A172 (cell line): Measurements from ENCODE around the gene OR51E2. TPM values are rescaled to one million over a fixed set of nuclear protein-coding genes. Genes with fewer than 3 reads are reported as not detected.
A peak's percentile ranks its signal among the peaks of the same experiment; 100 is the strongest.

ENCODE experiments used
- DNase-seq: peaks from one replicate; pipeline ENCODE4 v3.0.0-alpha.2; 2015; ENCODE audit warnings: low spot score
- total RNA-seq: library from RNA; depleted of rRNA; stranded (reverse); fragments of >200 nt; shearing (Covaris generic); gene quantifications from 2 replicates; pipeline ENCODE4 v1.2.3, GENCODE V29; 2014; rRNA removed

OR51E2 gene
- total RNA-seq, 1 experiment from 2014 or later, result not detected

DNA sequence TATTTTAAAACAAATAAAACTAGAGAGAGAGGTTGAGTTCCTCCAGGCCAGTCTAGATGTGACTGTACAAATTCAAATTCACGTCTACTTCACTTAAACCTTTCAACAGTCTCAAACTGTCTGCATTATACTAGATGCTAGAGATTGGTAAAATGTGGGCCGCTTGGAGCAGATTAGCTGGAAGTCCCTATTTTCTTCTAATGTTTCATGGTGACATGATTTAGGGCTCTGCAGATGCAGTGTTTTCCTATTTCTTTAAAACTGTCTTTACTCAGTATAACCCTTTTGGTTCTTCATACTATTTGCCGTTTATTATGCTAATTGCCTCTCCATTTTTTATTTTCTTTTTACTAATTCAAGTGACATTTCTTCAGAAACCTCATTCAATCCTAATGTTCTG, 33.5 kb downstream of the OR51E2 start:
- DNase-seq, result no peak

DNA sequence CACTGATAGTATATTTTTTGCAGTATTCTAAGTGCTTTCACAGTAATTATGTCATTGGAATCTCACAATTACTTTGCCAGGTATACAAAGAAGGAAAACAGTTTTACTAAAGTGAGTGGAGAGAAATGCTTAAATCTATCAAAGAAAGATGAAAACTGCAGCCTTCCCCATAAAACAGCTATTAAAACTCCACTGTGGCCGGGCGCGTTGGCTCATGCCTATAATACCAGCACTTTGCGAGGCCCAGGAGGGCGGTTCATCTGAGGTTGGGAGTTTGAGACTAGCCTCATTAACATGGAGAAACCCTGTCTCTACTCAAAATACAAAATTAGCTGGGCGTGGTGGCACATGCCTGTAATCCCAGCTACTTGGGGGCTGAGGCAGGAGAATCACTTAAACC, 34.8 kb downstream of the OR51E2 start:
- no peak for DNase-seq

DNA sequence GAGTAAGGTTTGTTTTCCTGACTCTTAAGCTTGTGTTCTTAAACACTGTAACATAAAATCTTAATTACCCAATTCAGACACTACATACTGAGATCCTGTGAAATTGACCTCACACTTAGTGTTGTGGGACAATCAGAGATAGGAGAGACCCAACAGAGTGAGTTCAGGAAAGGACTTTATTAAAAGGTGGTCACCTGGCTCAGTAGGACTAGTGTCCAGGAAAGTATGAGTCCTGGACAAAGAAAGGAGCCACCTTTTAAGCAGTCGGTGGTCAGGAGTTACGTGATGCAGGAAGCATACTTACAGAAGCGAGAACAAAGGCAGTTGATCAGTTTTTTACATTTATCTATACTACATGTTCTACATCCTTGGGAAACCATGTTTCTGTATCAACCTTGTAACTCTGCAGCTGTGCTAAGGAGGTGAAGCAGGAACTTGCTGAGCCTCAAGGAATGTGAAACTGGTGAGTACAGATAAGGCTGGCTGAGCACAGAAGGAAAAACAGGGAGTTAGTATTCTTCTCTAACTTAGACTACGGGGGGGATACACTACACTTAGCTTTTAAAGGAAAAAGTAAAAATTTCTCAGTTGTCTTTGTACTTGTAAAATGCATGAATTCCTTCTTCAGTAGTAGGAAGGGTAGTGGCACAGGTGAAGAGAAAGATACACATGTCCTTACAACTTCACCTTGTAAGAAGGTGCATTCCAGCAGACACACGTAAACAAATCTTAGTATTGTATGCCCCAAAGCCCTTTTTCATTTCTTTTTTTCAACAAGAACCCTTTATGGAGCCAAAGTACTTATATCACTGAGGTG, 38.8 kb downstream of the OR51E2 start:
- DNase-seq, result no peak

DNA sequence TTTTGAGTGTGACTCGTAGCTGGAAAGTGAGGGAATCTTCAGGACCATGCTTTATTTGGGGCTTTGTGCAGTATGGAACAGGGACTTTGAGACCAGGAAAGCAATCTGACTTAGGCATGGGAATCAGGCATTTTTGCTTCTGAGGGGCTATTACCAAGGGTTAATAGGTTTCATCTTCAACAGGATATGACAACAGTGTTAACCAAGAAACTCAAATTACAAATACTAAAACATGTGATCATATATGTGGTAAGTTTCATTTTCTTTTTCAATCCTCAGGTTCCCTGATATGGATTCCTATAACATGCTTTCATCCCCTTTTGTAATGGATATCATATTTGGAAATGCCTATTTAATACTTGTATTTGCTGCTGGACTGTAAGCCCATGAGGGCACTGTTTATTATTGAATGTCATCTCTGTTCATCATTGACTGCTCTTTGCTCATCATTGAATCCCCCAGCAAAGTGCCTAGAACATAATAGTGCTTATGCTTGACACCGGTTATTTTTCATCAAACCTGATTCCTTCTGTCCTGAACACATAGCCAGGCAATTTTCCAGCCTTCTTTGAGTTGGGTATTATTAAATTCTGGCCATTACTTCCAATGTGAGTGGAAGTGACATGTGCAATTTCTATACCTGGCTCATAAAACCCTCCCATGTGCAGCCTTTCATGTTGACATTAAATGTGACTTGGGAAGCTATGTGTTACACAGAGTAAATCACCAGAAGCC, 42.9 kb downstream of the OR51E2 start:
- no peak for DNase-seq

DNA sequence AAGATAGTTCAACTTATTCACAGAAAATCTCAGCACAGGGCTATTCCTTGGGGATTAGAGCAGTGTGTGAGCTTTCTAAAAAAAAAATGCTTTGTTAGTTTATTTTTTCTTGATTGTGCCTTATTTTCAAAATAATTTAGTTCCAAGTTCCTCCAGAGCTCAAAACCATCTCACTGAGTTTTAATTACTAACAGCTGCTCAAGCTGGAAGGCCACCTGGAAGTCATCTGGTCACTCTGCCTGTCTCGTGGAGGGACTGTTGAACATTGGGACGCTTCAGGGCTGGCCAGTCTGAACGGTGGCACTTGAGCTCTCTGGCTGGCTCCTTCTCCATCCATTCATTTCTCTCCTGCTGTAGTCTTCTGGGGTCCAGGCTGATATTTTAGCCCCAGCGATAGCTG, 49.9 kb downstream of the OR51E2 start:
- no peak for DNase-seq

DNA sequence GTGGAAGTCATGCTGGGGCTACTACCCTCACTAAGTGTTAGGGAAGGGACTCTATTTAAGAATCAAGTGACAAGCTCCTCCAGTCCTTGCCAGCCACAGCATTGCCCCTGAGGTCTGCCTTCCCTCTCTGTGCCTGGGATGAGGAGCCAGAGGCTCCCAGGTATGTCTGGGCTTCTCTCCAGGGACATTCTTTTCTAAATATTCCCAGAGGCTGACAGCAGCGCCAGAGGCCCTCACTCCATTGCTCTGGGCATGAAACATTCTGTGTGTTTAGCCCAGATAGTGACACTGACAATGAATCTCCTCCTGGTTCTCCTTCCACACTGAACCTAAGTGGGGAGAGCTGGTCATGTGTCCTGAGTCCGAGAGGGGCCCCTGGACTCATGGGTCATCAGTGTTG, 51.7 kb downstream of the OR51E2 start:
- DNase-seq, result no peak

DNA sequence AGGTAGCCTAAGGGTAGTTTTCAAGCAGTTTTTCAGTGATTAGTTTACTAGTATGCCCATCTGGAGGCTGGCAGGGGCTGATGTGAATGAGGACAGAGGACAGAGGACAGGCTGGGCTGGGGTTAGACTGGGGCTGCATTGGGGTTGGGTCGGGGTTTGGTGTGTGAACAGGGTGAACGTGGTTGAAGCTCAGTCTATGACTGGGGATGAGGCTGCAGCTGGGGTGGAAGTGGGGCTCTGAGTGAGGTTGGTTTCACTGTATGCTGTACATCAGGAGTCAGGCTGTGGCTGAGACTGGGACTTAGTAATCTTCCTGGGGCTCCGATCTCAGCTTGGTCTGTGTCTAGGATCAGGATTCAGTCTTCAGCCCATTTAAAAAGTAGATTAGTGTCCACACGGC, 53.4 kb downstream of the OR51E2 start:
- DNase-seq, result no peak

DNA sequence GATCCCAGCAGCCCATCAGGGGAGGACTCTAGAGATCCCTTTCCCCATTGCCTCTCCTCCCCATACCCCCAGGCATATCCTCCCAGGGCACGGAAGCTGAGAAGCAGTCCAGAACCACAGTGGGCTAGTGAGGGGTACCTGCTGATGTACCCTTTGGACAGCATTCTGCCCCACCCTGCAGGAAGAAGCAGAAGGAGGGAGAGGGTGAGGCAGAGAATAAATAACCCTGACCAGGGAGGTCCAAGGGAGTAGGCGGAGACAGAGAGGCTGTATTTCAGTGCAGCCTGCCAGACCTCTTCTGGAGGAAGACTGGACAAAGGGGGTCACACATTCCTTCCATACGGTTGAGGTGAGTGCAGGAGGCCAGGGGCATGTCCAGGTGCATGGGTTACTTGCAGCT, 54.0 kb downstream of the OR51E2 start, which contains the start of gene OR51E1:
TSS of gene OR51E1 (plus strand) at position 301 of the 400 bp plus-strand sequence. CDS start 8,545 bp downstream, outside the sequence.
- no peak for DNase-seq

DNA sequence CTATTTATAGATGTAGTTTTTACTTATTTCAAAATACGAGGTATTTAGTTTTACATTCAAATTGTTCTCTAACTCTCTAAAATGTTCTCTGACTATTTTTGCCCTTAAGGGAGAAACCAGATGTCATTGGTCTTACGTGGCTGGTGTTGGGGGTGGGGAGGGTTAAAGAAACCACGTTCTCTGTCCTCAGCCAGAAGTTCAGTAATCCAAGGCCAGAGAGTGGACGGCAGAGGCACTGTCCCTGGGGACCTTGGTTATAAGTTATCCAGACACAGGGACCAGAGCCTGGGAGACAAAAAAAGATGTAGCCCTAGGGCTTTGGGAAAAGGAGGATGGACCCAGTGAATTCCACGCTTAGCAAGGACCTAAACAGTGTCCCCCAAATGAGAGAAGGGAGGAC, 54.6 kb downstream of the OR51E2 start:
- DNase-seq, result no peak

DNA sequence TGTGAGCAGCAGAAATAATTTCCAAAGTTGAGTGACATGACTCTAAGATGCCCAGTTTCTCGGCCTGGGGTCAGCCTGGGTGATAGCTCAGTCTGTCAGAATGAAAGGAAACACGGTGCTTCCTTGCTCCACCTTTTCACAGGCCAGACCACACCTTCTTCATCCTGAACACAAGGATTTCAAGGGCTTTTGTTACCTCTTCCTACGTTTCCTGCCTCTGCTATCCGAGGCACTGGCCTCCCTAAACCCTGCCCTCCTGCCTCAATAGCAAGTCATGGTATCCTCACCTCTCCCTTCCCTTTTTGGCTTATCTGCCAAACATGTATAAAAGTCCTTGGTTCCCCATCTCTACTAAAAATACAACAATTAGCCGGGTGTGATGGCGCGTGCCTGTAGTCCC, 55.6 kb downstream of the OR51E2 start:
- DNase-seq, result no peak

DNA sequence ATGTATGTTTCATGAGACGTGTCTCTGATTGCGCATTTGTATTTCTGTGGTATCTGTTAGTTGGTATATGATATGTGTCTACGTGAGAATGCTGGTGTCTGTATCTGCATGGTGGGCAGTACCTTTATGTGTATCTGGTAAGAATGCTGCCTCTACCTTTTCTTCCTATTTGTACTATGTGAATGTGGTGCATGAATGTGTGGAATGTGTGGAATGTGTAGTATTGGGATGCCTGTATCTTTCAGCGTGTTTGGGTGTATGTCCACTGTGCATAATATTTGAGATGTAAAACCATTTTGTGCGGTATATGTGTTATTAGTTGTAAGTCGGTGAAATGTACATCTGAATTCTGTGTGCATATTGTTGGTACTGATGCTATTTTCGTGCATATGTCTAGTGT, 56.2 kb downstream of the OR51E2 start:
- DNase-seq, result no peak

DNA sequence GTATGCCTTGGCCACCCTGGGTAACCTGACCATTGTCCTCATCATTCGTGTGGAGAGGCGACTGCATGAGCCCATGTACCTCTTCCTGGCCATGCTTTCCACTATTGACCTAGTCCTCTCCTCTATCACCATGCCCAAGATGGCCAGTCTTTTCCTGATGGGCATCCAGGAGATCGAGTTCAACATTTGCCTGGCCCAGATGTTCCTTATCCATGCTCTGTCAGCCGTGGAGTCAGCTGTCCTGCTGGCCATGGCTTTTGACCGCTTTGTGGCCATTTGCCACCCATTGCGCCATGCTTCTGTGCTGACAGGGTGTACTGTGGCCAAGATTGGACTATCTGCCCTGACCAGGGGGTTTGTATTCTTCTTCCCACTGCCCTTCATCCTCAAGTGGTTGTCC, 57.7 kb downstream of the OR51E2 start:
- DNase-seq, result no peak

DNA sequence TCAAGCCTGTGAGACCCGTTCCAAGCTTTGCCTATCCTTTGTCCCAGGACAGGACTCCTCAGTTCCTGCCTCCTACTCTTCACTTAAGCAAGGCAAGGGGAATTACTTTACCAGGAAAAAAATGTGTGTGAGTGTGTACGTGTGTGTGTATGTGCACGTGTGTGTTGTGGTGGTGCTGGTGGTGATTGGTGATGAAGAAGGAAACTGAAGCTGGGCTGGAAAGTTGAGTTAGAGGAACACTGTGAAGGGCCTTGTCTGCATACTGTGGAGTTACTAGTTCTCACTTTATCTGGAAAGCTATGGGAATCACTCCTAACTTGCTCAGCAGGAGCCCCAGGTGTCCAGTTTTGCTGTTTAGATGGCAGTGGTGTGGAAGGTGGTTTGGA, 60.0 kb downstream of the OR51E2 start:
- no peak for DNase-seq

DNA sequence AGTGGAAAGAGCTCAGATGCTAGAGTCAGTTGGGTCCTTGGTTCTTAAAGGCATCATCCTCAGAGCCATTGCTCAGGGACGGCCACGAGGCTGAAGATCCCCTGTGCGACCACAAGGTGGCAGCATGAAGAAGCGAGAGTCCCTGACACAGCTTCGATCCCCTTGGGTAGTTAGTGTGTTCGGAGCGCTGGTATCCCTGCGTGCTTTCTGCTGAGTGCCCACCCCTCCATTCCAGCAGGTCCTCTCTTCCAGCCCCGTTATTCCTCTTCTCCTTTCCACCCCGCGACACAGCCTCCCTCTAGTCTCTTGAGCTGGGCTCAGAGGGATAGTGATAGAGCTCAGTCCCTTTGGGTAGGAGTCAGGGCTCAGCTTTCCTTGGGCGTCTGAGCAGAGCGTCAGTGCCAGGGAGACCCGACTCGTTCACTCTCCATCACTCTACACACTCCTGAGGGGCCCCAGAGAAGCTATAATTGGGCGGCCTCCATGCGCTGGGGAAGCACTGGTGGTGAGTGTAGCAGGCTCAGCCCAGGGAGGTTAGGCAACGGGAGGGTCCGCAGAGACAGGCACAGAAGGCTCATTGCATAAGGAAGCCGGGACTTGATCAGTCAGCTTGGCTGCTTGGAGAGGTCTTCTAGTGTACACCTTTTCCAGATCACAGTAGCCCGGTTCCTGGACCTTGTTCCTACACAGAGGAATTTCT, 60.5 kb downstream of the OR51E2 start, which contains the start of gene OR51D1:
TSS of gene OR51D1 (plus strand) at position 516 of the 700 bp plus-strand sequence. CDS start 2,314 bp downstream, outside the sequence.
- peak; percentile 57 for DNase-seq

DNA sequence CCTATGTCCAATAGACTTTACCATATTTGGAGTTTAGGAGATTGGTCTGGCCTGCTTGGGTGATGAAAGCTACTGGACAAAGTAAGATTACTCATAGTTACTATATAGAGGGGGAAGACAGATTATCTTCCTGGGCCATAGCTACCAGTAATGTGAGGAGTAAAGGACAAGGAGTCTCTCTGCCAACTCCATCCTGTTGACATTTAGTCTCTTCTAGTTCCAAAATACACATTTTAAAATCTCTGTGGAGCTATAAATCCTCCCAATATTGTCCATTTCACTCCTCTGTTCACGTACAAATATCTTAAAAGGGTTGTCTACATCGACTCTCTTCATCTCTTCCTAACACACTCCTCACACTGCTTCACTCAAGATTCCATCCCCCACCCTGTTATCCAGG, 61.5 kb downstream of the OR51E2 start:
- no peak for DNase-seq

Other genes starting within 250 kb of the OR51E2 start
- gene OR52K2, start 248.6 kb downstream of the OR51E2 start, total RNA-seq, result not detected in 2 replicates
- gene OR52K1, start 215.2 kb downstream of the OR51E2 start, total RNA-seq, result not detected in 2 replicates
- not detected in 2 replicates for gene OR52M1, start 152.7 kb downstream of the OR51E2 start, total RNA-seq
- not detected in 2 replicates for gene OR52I2, start 116.1 kb downstream of the OR51E2 start, total RNA-seq
- gene OR52I1, start 103.8 kb downstream of the OR51E2 start, total RNA-seq, result not detected in 2 replicates
- gene TRIM68, start 89.6 kb downstream of the OR51E2 start, total RNA-seq, result 10.3 and 10.8 TPM in 2 replicates
- not detected in 2 replicates for gene OR51D1, start 60.4 kb downstream of the OR51E2 start, total RNA-seq
- gene OR51E1, start 53.9 kb downstream of the OR51E2 start, total RNA-seq, result not detected in 2 replicates
- gene MMP26, start 6.9 kb upstream of the OR51E2 start, total RNA-seq, result not detected in 2 replicates
- gene OR51F1, start 72.1 kb upstream of the OR51E2 start, total RNA-seq, result not detected in 2 replicates
- gene OR52R1, start 106.5 kb upstream of the OR51E2 start, total RNA-seq, result not detected in 2 replicates
- not detected in 2 replicates for gene OR51F2, start 123.5 kb upstream of the OR51E2 start, total RNA-seq
- not detected in 2 replicates for gene OR51S1, start 151.4 kb upstream of the OR51E2 start, total RNA-seq
- not detected in 2 replicates for gene OR51T1, start 184.0 kb upstream of the OR51E2 start, total RNA-seq
- gene OR51A7, start 205.9 kb upstream of the OR51E2 start, total RNA-seq, result not detected in 2 replicates
- 0.50 TPM in 1 of 2 replicates, not detected in the other for gene OR51G2, start 221.5 kb upstream of the OR51E2 start, total RNA-seq
- not detected in 2 replicates for gene OR51G1, start 226.5 kb upstream of the OR51E2 start, total RNA-seq
- gene OR51A4, start 249.8 kb upstream of the OR51E2 start, total RNA-seq, result not detected in 2 replicates